ENCODE data around the gene LYPD3.

DNA sequence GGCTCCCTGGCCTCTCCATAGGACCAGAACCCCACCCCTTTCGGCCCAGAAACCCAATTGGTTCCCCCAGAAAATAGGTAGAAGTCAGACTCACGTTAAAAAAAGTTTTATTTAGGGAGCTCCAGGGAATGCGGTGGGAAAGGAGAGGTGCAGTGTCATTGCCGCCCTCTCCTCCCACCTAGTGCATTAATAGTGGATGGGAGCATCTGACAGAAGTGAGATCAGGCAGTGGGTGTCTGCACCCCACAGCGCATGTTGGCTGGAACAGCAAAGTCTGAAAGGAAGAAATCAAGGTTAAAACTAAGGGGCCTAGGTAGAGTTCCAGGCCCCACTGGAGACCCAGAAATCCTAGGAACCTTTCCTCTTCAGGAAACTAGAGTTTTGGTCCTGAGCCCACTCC is 41.2 kb upstream of the LYPD3 start:
- TF ChIP-seq CTCF (optimal IDR thresholded peaks at IDR 0.05 in 1 of 3, IDR thresholded peaks at IDR 0.05 in 1 of 3, conservative IDR thresholded peaks at IDR 0.05 in 1 of 3; ENCODE audit: extremely low read depth in 1 of 3, insufficient read depth in 2 of 3, low read length in 3 of 3): no peak
- no peak for TF ChIP-seq EZH2 (IDR thresholded peaks at IDR 0.05; ENCODE audit: low read length)

All from keratinocyte (primary cell).